Neutrophil (primary cell): Measurements from ENCODE around the gene TIMM17A.
A peak's percentile ranks its signal among the peaks of the same experiment; 100 is the strongest.

Experiments
- H3K27ac ChIP-seq: fragments of 200-600 bp; sonication (generic); 2 replicates; pipeline ENCODE4 v1.5.1; 2016; ENCODE audit warnings: mild to moderate bottlenecking, moderate library complexity
- H3K27me3 ChIP-seq: fragments of 200-600 bp; sonication (generic); 2 replicates; pipeline ENCODE4 v1.6.0; 2016; ENCODE audit warnings: mild to moderate bottlenecking
- H3K36me3 ChIP-seq: fragments of 200-600 bp; sonication (generic); 2 replicates; pipeline ENCODE4 v1.5.1; 2017
- H3K4me1 ChIP-seq, 2 experiments: fragments of 200-600 bp in 1 of 2; sonication (generic) in 1 of 2; 1 replicate in 1 of 2; 2 replicates in 1 of 2; pipeline versions ENCODE4 v1.5.1 to v1.6.1; 2013 to 2016; ENCODE audit warnings: low read depth in 1 of 2, low read length in 1 of 2, mild to moderate bottlenecking in 1 of 2, moderate library complexity in 1 of 2; ENCODE audit not compliant: control insufficient read depth in 1 of 2, insufficient read depth in 1 of 2
- H3K4me3 ChIP-seq, 2 experiments: fragments of 200-600 bp in 1 of 2; sonication (generic) in 1 of 2; 1 replicate in 1 of 2; 2 replicates in 1 of 2; pipeline ENCODE4 v1.5.1; 2013 to 2016; ENCODE audit warnings: low read depth in 1 of 2, low read length in 1 of 2, mild to moderate bottlenecking in 1 of 2, moderate library complexity in 1 of 2
- H3K9me3 ChIP-seq: fragments of 200-600 bp; sonication (generic); 2 replicates; pipeline ENCODE4 v1.5.1; 2016
- CTCF ChIP-seq: fragments of 200-600 bp; sonication (generic); IDR thresholded peaks from 2 replicates; pipeline ENCODE4 v1.5.1; 2016; ENCODE audit warnings: antibody characterized with exemption

TIMM17A gene

GRCh38 chr1:201970334-201971159, 15.2 kb downstream of the TIMM17A start:
- Histone ChIP-seq H3K9me3 (no peaks in the 10 kb centered on the region), H3K36me3 (peaks cover 51% of the 10 kb centered on the region), H3K27ac (no peak overlapping the region), H3K27me3 (no peaks in the 10 kb centered on the region), H3K4me1 (no peaks in the 10 kb centered on the region), H3K4me3 (no peak overlapping the region)
- TF ChIP-seq CTCF = no peak

GRCh38 chr1:201982082-201982622, 26.8 kb downstream of the TIMM17A start:
- Histone ChIP-seq H3K4me1 (peaks cover 14% of the 10 kb centered on the region in 2 experiments), H3K27me3 (no peaks in the 10 kb centered on the region), H3K27ac (peak overlapping the region; percentile 91), H3K36me3 (no peaks in the 10 kb centered on the region), H3K4me3 (peak overlapping the region; percentile 87 to 92), H3K9me3 (no peaks in the 10 kb centered on the region)
- no peak for TF ChIP-seq CTCF

GRCh38 chr1:201982623-201983379, 27.5 kb downstream of the TIMM17A start, which contains the start of gene RNPEP:
Gene RNPEP (plus strand): TSS chr1:201982648. CDS start chr1:201982667, 19 bp downstream.
- peak within 1 kb of the TSS; percentile 87 to 92 for H3K4me3 ChIP-seq
- TF ChIP-seq CTCF = no peak
- H3K36me3 ChIP-seq = no peaks in the 10 kb centered on the region
- H3K9me3 ChIP-seq = no peaks in the 10 kb centered on the region
- H3K27ac ChIP-seq = peak within 1 kb of the TSS; percentile 91
- H3K27me3 ChIP-seq = no peaks in the 10 kb centered on the region
- peaks cover 14% of the 10 kb centered on the region in 2 experiments for H3K4me1 ChIP-seq

GRCh38 chr1:201983380-201983805, 28.1 kb downstream of the TIMM17A start:
- peak overlapping the region; percentile 91 for H3K27ac ChIP-seq
- H3K4me3 ChIP-seq = peak overlapping the region; percentile 87 to 92

More at GRCh38 chr1:201983380-201983805, 28.1 kb downstream of the TIMM17A start:
- Histone ChIP-seq H3K27me3 (no peaks in the 10 kb centered on the region), H3K4me1 (peaks cover 14% of the 10 kb centered on the region in 2 experiments), H3K36me3 (no peaks in the 10 kb centered on the region), H3K9me3 (no peaks in the 10 kb centered on the region)
- no peak for TF ChIP-seq CTCF
